GM19328 (cell line): ENCODE data around the gene MYO9B.
A peak's percentile ranks its signal among the peaks of the same experiment; 100 is the strongest.

ENCODE experiments used
- ATAC-seq: cut with Tn5 transposase; IDR thresholded peaks from one replicate; pipeline ENCODE4 v1.9.1; 2021; ENCODE audit warnings: mild to moderate bottlenecking, moderate library complexity; ENCODE audit not compliant: unreplicated experiment

The MYO9B gene

GRCh38 chr19:17075035-17075863, at the start of gene MYO9B, which contains the start of gene HAUS8:
MYO9B (plus strand) TSS chr19:17075777; CDS start chr19:17101718, 25,941 bp downstream.
HAUS8 (minus strand) TSS chr19:17075452; CDS start chr19:17075422, 30 bp downstream.
- peak; percentile 76 for ATAC-seq

- no peak for ATAC-seq
Observed at GRCh38 chr19:17025991-17026658, 49.5 kb upstream of the MYO9B start.

GRCh38 chr19:17026706-17027534, 48.7 kb upstream of the MYO9B start, which contains the start of gene CPAMD8:
CPAMD8 (minus strand) TSS chr19:17026810; CDS start chr19:17026642, 168 bp downstream.
- no peak for ATAC-seq

DNA sequence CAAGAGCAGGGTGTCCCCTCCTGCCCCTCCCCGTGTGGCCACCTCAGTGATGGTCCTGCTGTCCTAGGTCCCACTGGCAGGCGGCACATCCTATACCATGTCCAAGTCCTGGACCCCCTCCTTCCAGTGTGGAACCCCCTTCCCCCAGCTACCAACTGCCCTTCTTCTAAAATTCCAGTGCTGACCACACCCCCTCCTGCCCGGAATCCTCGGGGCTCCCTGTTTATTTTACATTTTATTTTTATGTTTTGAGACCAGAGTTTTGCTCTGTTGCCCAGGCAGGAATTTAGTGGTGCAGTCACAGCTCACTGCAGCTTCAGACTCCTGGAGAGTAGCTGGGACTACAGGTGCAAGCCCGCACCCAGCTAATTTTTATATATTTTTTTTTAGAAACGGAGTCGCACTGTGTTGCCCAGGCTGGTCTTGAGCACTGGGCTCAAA, 48.0 kb upstream of the MYO9B start:
- ATAC-seq: no peak

GRCh38 chr19:17031741-17032140, 43.8 kb upstream of the MYO9B start:
- no peak for ATAC-seq

GRCh38 chr19:17035842-17036424, 39.6 kb upstream of the MYO9B start:
- no peak for ATAC-seq

DNA sequence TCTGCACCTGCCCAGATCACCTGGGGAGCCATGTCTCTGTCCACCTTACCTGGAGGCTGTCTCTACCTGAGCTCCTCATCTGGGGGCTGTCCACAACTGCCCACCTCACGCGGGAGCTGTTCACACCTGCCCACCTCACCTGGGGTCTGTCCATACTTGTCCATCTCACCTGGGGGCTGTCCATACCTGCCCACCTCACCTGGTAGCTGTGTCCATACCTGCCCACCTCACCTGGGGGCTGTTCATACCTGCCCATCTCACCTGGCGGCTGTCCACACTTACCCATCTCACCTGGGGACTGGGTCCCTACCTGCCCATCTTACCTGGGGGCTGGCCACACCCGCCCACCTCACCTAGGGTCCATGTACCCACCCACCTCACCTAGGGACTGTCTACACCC, 38.9 kb upstream of the MYO9B start:
- no peak for ATAC-seq

DNA sequence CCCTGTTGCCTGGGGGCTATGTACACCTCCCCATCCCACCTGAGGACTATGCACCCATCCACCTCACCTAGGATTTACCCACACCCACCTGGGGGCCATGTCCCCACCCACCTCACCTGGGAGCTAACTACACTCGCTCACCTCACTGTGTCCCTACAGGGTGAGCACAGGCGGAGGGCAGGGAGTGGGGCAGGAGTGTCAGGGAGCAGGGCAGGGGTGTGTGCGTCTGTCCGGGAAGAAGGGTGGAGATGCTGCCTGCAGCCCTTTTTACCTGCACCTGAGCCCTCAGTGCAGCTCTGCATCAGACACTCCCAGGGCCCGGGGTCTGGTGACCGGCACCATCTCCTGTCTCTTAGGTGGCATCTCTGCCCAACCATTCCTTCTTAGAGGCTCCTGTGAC, 38.4 kb upstream of the MYO9B start:
- ATAC-seq: no peak

DNA sequence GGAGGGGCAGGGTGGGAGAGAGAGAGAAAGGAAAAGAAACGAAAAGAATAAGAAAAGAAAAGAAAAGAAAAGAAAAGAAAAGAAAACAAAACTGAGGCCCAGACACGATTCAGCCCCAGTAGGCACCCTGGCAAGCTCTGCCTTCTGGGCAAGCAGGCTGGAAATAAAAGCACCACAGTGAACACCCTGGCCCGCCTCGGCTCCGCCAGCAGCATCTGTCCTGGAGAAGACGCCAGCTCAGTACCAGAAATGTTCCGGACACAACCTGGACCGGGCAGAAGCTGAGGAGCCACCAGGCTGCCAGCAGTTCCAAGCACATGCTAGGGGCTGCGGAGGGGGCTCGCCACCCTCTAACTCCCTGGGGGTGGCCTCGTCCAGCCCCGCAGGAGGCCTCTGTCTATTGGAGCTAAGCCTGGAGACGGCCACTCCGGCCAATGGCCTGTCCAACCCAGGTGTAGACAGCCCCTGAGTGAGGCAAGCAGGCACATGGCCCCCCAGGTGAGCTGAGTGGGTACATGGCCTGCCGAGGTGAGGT, 37.5 kb upstream of the MYO9B start:
- no peak for ATAC-seq

DNA sequence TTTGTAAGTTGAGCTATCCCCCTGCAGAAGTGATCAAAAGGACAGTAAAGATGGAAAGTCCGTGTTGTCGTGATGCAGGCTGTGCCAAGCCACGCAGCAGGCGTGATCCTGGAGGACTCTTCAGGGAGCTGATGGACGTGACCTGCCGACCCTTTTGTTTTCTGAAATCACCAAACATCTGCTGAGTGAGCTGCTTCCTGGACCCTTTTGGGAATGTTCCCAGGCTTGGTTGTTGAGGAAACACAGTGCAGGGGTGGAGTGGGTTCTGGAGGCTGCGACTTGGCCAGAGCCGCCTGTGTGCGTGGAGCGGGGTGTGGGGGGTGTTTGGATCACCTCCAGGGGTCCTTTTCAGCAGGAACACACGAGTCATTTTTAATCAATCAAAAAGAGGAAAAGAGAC, 33.6 kb upstream of the MYO9B start:
- ATAC-seq: no peak

DNA sequence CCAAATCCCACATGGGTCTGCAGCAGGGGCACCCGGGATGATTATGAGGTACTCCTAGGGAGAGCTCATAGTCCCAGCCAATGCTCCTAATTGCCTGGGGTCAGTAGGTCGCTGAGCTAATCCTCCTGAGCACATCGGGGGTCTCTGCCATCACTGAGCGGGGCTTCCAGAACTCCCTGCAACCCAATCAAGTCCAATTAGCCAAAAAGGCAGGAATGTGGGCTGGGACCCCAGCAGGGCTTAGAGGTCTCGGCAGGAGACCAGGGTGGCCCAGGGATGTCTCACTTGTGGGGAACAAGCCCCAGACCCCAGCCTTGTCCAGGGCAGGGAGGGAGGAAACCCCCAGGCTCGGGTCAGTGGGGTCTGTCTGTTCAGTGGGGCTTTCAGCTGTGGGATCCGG, 31.8 kb upstream of the MYO9B start:
- no peak for ATAC-seq

DNA sequence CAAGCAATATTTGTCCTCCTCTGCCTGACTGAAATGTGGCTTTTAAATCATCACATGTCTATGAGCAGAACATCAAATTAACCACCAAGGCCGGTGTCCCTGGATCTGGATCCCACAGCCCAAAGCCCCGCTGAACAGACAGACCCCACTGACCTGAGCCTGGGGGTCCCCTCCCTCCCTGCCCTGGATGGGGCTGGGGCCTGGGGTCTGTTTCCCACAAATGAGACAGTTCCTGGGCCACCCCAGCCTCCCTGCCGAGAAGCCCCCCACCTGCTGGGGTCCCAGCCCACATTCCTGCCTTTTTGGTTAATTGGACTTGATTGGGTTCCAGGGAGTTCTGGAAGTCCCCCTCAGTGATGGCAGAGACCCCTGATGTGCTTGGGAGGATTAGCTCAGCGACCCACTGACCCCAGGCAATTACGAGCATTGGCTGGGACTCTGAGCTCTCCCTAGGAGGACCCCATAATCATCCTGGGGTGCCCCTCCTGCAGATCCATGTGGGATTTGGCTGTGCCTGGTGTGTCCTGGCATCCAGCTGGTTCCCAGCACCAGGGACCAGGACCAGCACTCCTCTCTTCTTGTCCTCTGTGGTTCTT, 29.6 kb upstream of the MYO9B start:
- no peak for ATAC-seq

GRCh38 chr19:17048885-17049453, 26.6 kb upstream of the MYO9B start:
- no peak for ATAC-seq

GRCh38 chr19:17049711-17050280, 25.8 kb upstream of the MYO9B start:
- no peak for ATAC-seq

GRCh38 chr19:17052439-17052838, 23.1 kb upstream of the MYO9B start:
- ATAC-seq: no peak

DNA sequence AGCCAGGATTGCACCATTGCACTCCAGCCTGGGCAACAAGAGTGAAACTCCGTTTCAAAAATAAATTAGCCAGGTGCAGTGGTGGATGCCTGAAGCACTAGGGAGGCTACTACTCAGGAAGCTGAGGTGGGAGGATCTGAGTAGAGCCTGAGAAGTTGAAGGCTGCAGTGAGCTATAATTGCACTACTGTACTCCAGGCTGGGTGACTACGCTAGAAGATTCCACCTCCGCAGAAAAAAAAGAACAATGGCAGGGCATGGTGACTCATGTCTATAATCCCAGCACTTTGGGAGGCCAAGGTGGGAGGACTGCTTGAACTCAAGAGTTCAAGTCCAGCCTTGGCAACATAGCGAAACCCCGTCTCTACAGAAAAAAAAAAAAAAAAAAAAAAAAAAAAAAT, 20.8 kb upstream of the MYO9B start:
- ATAC-seq: no peak

DNA sequence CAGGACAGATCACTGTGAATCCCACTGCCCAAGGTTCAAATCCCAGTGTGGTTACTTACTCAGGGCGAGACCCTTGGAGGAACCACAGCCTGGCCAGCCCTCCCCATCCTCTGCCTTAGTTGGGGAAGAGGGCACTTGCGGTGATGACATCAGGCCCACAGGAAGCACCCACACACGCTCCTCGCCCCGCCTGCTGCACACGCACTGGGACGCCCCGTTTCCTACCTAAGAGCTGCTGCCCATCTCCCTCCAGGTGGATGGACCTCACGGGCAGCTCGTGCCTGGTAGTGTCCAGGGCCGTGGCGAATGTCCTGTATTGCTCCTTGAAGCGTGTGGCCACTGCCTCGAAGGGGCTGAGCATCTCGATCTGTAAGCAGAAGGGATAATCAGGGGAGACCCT, 19.9 kb upstream of the MYO9B start:
- no peak for ATAC-seq

GRCh38 chr19:17058236-17058635, 17.3 kb upstream of the MYO9B start:
- ATAC-seq: no peak

DNA sequence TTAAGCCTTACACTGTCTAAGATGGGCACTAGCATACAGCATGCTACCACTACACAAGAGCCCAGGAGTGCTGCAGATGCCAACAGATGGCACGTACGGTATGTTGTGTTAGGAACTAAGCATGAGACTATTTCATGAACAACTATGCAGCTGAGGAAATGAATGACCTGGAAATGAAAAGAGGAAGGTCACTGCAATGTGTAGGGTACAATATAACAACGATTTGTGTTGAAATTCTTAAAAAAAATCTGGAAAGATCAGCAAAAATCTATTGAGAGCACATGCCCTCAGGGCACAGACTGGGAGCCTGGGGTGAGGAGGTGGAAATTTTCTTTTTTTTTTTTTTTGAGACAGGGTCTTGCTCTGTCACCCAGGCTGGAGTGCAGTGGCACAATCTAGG, 14.8 kb upstream of the MYO9B start:
- ATAC-seq: no peak

- ATAC-seq: no peak
Observed at GRCh38 chr19:17061205-17061604, 14.4 kb upstream of the MYO9B start.
